ENCODE data around the gene TXNDC11.

TXNDC11 gene

DNA sequence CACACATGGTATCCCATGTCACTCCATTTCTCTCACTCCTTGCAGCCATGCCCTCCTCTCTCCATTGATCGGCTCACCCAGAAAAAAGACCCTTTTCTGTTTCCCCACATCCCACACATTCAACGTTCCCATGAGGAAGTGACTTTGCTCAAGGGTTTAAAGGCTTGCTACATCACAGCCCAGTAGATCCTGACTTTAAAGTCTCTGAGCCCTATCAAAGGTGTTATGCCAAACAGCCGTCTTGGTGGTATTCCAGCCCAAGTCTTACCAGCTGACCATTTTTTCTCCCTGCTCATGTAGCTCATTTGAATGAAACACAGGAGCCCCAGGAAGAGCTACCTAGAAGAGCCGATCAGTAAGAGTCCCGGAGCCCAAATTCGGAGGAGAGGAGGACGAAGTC lies 7.4 kb upstream of the TXNDC11 start:
- DNase-seq = no peak

DNA sequence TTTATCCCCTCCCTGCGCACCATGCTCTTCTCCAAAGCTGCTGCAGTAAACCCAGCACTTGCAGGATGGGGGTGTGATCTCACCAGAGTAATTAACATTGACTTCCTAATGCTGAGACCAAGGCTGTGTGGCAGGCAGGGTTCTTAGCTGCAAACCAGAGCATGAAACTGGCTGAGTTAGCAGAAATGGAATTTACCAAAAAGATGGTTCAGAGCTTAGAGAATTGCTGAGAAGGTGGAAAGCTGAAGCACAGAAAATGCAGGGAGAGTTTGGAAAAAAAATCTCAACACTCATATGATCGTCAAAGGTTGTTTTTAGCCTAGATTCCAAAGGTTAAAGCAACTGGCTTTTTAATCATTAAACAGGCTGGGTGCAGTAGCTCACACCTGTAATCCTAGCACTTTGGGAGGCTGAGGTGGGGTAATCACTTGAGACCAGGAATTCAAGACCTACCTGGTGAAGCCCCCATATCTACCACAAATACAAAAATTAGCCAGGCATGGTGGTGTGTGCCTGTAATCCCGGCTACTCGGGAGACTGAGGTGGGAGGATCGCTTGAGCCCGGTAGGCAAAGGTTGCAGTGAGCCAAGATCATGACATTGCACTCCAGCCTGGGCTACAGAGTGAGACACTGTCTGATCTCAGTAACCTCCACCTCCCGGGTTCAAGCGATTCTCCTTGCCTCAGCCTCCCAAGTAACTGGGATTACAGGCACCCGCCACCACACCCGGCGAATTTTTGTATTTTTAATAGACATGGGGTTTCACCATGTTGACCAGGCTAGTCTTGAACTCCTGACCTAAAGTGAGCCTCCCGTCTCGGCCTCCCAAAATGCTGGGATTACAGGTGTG lies 6.0 kb upstream of the TXNDC11 start:
- DNase-seq = no peak

DNA sequence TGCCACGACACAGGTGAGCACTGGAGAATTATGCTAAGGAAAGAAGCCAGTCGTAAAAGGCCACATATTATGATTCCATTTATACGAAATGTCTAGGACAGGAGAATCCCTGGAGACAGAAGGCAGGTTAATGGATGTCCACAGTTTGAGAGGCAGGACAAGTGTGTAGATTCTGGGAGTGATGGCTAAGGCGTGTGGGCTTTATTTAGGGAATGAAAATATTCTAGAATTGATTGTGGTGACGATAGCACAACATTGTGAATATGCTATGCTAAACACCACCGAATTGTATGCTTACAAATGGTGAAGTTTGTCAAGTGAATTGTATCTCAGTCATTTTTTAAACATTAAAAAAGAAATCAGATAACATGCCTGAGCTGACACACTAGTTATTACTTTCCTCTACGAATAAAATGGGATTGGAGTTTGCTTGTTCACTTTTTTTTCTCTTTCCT lies 5.3 kb upstream of the TXNDC11 start:
- no peak for DNase-seq

DNA sequence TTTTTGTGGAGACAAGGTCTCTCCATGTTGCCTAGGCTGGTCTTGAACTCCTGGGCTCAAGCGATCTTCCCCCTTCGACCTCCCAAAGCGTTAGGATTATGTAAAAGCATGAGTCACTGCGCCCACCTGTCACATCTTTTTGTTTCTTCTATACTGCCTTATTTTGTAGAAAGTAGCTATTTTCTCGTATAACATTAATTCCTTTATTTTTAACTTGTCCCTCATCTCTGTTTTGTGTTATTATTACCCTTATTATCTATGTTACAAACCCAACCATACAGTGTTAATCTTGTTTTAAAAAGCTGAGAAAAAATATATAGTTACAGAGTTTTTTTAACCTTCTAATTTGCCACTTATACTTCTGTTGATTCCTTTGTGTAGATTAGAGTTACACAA lies 1.4 kb upstream of the TXNDC11 start:
- no peak for DNase-seq

DNA sequence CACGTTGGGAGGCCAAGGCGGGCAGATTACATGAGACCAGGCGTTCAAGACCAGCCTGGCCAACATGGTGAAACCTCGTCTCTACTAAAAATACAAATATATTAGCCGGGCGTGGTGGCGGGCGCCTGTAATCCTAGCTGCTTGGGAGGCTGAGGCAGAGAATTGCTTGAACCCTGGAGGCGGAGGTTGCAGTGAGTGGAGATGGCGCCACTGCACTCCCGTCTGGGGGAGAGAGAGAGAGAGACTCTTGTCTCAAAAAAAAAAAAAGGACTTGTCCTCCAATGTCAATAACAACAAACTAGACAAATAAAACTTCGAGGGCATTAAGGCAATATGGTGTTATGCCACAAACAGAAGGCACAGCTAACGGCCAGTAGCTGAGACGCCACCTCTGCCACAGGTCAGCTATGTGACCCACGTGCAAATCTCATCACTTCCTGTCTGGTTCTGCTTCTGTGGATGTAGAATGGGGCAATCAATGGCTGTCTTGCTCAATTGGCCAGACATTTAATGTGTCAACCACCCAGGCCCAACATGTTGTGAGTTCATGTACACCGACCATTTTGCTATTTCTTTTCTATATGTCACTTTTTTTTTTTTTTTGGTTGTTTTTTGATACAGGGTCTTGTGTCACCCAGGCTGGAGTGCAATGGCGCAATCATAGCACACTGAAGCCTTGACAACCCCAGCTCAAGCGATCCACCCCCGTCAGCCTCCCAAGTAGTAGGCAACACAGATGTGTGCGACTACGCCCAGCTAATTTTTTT lies 834 bp upstream of the TXNDC11 start:
- DNase-seq = peak; percentile 23

DNA sequence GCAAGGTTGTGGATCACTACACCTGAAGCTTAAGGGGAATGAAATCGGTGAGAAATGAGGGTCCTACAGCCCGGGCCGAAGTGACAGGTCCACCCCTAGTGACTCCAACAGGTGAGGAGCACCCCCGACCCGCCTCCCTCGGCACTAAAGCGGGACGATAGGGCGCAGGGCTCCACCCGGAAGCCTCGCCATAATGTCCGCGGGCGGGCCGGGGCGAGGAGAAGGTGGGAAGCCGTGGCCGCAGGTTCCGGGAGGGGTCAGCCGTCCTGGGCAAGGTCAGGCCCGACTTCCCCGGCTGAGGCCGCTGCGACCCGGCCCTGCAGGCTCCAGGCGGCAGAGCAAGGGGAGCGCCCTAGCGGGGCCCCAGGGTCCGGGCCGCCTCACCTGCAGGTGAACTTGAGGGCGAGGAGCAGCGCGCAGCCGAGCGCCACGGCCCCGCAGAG lies 543 bp downstream of the TXNDC11 start:
- no peak for DNase-seq

DNA sequence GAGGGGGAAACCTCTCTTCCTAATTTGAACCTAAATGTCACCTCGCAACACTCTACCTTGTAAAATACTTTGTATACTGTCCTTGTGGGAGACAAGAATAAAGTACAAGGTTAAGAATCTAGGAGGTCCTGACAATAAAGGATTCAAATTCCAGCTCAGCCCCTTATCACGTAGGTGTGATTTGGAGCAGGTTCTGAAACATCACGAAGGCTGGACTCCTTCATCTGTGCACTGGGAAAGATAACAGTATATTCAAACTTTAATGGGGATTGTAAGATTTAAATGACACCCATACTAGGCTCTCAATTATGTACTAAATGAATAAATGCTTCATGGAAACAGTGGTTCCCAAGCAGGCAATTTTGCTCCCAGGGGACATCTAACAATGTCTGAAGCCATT lies 2.1 kb downstream of the TXNDC11 start:
- no peak for DNase-seq

DNA sequence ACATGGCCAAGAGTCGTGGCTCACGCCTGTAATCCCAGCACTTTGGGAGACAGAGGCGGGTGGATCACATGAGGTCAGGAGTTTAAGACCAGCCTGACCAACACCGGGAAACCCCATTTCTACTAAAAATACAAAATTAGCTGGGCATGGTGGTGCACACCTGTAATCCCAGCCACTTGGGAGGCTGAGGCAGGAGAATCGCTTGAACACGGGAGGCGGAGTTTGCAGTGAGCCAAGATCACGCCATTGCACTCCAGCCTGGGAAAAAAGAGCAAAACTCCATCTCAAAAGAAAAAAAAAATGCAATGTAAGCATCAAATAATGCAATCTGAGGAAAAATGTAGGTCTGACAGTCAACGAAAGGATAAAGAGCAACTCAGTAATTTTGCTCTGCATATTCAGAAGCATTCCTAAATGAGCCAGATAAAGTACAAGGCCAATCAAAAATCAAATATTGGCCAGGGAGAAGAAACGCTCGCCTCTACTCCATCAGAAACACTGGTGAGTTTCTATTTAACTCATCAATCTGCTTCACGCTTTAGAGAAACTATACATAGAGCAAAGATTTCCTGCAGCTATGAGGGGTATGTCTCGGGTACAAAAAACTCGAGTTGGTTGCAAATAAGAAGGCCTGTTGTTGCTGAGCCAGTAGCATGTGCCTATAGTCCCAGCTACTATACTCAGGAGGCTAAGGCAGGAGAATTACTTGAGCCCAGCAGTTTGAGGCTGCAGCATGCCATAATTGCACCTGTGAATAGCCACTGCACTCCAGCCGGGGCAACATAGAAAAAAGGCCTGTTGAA lies 3.7 kb downstream of the TXNDC11 start:
- DNase-seq = no peak

DNA sequence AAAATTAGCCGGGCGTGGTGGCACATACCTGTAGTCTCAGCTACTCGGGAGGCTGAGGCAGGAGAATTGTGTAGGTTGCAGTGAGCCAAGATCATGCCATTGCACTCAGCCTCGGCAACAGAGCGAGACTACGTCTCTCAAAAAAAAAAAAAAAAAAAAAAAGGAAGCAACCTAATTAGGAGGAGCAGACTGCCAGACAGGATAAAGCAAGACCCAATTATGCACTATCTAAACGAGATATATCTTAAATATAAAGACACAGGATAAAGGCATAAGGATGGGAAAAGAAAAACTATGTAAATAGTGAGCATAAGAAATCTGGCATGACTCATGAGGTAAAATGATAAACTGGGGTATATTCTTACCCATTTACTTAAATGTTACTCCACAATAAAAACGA lies 4.9 kb downstream of the TXNDC11 start:
- DNase-seq = no peak

DNA sequence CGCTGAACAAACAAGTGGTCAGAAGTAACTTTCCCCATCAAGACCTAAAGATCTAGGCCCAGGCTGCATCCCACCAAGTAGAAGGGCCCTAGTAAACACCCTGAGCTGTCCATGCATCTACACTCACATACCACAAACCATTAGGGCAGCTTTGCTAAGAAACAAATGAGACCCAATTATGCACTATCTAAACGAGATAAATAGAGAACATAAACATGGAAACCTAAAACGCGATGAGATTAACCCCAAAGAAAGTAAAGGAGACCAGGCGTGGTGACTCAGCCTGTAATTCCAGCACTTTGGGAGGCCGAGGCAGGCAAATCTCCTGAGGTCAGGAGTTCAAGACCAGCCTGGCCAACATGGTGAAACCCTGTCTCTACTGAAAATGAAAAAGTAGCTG lies 5.8 kb downstream of the TXNDC11 start:
- no peak for DNase-seq

DNA sequence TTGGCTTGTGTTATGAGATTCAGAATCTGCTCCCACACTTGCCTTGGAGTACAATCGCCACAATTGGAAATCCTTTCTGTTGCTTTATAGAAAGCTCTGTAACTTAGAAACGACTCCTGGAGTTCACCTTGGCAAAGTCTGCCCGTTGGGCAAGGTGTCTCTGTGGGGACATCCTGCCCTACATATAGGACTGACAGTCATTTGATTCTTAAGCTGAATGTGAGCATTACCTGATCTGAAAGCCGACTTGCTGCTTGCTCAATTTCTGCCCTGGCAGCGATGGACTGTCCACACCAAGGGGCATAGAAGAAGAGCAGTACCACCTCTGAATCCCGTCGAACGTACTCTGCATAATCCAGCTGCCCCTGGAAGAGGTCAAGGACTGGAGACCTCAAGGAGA lies 6.9 kb downstream of the TXNDC11 start:
- no peak for DNase-seq

DNA sequence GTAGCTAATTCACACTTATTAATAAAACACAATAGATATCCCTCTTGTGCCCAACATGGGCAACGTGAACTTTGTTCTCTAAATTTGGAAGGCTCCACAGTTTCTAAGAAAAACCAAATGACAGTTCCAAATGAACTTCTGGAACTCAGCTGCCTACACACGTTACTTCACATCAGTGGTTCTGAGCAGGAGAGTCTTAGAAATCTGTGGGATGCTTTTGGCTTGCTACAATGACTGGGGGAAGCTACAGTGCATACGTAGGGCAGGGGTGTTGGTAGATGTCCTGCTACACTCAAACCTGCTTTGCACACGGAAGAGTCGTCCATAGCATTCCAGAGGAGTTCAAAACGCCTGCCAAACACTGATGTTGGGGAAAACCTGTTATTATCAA lies 8.0 kb downstream of the TXNDC11 start:
- DNase-seq = no peak

DNA sequence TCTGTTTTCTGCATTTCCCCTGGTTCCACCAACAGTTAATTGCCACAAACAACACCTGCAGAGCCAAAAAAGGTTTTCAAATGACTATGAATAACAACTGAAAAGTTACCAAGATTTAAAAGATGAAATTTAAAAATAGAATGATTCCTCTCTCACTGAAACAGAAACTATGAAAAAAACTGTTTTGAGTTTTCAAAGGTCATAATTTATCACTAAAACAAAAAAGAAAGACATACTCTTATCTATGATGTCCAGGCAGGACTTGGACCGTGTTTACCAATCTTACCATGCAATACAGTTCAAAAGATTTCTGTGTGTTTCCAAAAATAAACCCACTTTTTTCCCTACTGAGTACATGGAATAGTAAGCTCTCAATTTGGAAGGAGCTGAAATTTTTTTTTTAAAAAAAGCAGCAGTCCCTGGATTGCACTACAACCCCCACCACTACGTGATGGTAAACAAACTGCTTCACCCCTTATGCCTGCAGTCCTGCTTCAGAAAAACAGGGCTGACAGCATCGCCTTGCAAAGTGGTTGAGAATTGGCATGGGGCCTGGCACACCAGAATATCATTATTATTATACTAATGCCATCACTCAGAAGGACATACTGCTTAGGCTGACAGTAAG lies 8.5 kb downstream of the TXNDC11 start:
- no peak for DNase-seq

DNA sequence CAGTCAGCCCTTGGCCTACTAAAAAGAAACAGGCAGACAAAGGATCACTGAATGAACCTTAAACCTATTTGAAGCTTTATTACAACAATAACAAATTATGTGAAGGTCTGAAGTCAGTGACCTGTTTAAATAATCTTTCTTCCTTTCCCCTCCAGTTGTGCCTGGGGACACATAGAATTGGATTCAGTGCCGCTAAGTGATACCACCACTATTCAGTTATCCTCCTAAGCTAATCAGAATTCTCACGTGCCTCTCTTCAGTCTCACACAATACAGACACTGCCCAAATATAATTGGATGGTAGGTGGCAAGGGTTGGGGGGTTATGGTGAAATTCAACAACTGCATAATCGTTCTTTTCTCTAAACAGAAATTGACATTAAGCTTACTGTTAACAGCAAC lies 11.4 kb downstream of the TXNDC11 start:
- no peak for DNase-seq

DNA sequence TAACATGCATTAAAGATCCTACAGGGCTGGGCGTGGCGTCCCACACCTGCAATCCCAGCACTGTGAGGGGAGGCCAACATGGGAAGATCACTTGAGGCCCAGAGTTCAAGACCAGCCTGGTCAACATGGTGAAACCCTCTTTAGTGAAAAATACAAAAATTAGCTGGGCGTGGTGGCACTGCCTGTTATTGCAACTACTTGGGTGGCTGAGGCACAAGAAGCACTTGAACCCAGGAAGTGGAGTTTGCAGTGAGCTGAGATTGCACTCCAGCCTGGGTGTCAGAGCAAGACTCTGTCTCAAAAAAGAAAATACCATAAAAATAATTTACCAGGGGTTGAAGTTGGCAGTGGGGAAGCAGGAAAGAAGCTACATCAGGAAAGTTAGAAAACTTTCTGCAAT lies 12.9 kb downstream of the TXNDC11 start:
- DNase-seq = no peak

DNA sequence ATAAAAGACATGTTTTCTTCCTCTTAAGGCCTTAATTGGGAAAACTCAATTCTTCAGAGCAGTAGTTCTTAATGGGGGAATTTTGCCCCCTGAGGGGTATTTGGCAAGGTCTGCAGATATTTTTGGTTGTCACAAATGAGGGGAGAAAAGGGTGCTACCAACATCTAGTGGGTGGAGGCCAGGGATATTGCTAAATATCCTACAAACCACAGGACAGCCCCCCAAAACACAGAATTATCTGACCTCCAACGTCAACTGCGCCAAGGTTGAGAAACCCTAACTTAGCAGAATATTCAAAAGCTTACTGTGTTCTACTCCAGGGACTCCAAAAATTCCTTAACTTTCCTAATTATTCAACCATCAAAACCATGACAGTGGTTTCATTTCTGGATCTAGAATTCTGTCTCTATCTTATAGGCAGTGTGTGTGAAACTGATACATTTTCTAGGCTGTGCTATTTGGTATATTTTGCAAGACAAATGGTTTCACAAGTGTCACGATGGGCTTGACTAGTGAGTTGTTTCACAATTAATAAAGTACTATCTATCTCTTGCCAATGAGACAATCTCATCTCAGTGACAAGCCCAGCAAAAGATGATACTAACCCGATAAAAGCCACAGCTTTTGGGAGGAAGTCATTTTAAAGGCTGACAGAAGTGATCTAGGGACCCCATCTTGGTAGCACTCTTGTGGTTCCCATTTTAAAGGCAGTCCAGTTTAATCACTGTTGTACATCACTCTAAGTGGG lies 14.7 kb downstream of the TXNDC11 start:
- DNase-seq = no peak

DNA sequence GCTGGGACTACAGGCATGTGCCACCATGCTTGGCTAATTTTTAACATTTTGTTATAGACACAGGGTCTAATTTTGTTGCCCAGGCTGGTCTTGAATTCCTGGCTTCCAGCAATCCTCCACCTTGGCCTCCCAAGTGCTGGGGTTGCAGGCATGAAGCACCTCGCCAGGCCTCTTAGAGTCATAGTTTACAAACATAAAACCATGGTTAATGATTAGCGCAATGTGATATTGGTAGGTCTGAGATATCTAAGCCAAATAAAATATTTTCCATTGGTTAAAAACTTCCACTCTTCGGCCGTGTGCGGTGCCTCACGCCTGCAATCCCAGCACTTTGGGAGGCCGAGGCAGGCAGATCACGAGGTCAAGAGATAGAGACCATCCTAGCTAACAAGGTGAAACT lies 16.6 kb downstream of the TXNDC11 start:
- DNase-seq = no peak

DNA sequence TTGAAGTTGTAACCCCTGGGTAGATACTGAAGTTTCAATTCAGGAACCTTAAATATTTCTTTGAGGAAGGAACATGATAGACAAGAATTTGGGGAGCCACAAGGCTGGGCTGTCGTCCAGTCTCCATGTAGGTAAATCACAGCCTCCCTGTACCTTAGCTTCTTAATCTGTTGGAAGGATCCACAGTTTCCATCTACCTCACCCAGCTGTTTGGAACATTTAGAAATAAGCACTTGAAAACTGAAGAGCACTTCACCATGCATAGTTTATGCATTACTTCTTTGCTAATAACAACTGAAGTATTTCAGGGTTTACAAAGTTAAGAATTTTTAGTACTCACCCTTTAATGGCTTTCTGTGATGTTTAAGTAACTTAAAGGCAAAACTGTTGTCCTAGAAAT lies 17.2 kb downstream of the TXNDC11 start:
- DNase-seq = no peak

DNA sequence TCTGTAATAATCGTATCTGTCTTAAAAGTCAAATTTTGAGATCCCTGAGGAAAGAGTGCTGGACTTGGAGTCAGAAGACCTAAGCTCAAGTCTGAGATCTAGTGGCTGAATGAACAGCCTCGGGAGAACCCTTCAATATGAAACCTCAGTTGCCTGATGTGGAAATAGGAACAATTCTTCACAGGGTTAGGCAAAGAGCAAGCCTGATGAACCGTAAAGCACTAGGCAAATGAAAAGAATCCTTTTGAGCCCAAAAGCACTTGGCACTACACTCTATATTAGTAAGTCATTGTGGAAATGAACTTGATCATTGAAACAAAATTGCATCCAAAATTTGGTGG lies 20.2 kb downstream of the TXNDC11 start:
- no peak for DNase-seq

DNA sequence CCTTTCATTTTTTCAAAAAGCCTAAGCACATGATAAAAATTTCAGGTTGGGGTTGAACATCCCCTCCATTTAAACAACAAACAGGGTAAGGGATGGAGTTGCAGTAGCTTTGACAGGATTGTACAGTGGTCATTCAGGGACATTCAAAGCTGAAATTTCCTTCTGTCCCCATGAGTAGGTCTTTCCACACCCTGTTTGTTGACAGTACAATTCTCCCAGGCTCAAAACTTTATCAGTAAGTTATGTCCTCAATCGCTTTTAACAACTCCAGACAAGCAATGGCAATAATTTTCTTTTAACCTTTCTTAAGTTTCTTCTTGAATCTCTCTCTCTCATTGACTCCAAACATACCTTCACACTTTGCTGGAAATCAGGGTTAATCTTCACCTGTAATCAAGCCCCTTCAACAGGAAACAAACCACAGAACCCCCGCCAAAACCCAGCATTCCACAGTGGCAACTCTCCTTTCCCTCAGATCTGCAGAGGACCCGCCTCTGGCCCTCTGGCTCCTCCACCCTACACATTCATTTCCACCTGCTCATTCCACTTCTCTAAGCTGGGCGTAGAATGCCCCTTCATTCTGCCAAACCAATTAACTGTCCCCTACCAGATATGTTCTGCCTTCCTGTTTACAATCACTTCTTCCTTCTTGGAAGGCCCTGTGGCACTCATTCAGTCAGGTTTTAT lies 20.7 kb downstream of the TXNDC11 start:
- DNase-seq = no peak

DNA sequence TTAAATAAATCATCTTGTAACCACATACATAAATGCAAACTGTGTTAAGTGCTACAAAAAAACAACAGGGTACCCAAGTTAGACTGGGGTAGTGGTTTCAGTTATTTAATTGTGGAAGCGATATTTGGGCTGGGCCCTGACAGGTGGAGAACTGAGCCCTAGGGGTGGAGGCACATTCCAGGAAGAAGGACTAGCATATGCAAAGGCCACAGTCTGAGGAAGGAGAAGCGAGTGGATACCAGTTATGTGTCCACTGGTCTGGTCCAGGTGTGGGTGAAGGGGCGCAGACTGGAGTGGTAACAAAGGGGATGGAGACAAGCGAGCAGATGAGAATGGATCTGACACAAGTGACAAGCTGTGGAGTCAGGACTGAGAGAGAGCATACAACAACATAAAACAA lies 22.9 kb downstream of the TXNDC11 start:
- no peak for DNase-seq

All from fibroblast of skin of scalp (primary cell).